Measurements from ENCODE around the gene RXRA.

RXRA gene

DNA sequence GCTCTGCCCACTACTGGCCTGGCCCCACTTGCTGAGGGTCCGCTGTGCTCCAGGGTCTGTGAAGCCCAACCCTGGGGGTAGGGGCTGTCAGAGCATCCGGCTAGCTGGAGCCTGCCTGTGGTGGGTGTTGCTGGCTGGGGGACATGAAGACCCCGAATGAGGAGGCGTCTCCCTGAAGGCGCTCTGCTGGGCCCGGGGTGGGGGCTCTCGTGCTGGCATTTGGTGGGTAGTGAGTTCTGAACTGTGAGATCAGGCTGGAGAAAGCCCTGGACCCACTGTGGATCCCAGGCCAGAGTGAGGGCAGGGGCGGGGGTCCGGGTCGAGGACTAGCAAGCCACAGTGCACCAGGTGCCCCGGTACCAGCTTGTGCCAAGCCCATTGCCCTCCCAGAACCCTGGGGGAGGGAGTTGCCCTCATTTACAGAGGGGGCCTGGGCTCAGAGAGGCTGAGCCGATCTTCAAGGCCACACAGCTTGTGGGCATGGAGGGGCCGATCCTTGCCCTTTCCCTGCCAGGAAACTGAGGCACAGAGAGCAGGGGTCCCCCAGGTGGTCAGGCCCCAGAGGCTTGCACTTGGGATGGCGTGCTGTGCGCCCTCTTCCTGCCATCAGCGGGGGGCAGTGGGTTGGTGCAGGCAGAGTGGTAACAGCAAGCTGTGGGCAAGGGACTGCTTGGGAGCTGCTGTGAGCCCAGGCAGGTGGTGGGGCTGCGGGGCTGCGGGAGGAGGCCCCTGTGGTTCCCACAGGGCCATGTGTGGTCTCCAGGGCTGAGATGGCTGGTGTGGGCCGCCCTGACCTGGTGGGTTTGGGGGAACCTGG, 15.9 kb downstream of the RXRA start:
- no peak overlapping the region for H3K27ac ChIP-seq (ENCODE audit: low read length)
- H3K36me3 ChIP-seq (ENCODE audit: control insufficient read depth in 2 of 2, insufficient read depth in 2 of 2, low read length in 2 of 2): no peaks in the 10 kb centered on the region
- peaks cover 99% of the 10 kb centered on the region for H3K4me1 ChIP-seq (ENCODE audit: control insufficient read depth, insufficient read depth, low read length)
- no peaks in the 10 kb centered on the region for H3K9me3 ChIP-seq (ENCODE audit: control insufficient read depth in 2 of 2, low read length in 2 of 2)
- H3K27me3 ChIP-seq (ENCODE audit: control insufficient read depth in 1 of 2, insufficient read depth in 2 of 2, low read length in 2 of 2): no peaks in the 10 kb centered on the region
- no peak overlapping the region for H3K9ac ChIP-seq (ENCODE audit: low read length in 2 of 2)
- peak overlapping the region in 1 of 2 donors; percentile 15 for H3K4me3 ChIP-seq (ENCODE audit: low read length in 2 of 2)

DNA sequence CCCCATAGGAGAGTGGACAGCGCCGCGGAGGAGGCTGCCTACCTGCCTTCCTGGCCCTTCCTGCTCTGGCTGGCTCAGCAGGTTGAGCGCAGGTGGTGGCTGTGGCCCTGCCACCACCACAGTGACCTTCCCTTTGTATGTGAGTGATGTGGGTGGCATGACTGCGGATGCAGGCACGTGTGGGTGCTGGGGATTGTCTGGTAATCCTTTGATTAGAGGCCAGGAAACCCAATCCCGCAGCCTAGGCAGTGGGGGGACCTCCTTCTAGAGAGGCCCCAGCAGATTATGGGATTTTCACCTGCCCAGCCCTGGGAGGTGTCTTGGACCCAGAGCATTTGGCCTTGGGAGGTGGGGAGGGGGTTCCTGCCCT, 16.5 kb downstream of the RXRA start:
- Histone ChIP-seq H3K4me3 (ENCODE audit: low read length in 2 of 2) (no peak overlapping the region), H3K27ac (ENCODE audit: low read length) (no peak overlapping the region), H3K4me1 (ENCODE audit: control insufficient read depth, insufficient read depth, low read length) (peaks cover 99% of the 10 kb centered on the region), H3K36me3 (ENCODE audit: control insufficient read depth in 2 of 2, insufficient read depth in 2 of 2, low read length in 2 of 2) (no peaks in the 10 kb centered on the region), H3K27me3 (ENCODE audit: control insufficient read depth in 1 of 2, insufficient read depth in 2 of 2, low read length in 2 of 2) (no peaks in the 10 kb centered on the region), H3K9ac (ENCODE audit: low read length in 2 of 2) (no peak overlapping the region), H3K9me3 (ENCODE audit: control insufficient read depth in 2 of 2, low read length in 2 of 2) (no peaks in the 10 kb centered on the region)

DNA sequence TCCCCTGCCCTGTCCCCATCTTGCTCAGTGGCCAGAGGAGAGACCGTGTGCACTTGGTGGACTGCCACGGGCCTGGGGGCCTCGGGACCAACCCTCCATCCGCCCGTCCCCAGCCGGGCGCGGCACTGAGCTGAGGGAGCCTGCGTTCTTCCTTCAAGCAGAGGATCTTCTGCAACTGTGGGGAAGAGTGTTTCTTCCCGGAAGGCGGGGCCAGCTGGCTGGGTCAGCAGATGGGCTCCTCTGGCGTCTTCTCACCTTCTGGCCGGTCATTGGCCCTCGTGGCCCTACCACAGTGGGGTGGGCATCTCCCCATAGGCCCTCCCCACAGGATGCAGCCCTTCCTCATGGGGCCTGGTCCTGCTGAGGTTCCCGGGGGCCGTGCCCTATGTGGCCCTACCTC, 17.4 kb downstream of the RXRA start:
- peaks cover 99% of the 10 kb centered on the region for H3K4me1 ChIP-seq (ENCODE audit: control insufficient read depth, insufficient read depth, low read length)
- no peak overlapping the region for H3K9ac ChIP-seq (ENCODE audit: low read length in 2 of 2)
- H3K4me3 ChIP-seq (ENCODE audit: low read length in 2 of 2): no peak overlapping the region
- H3K27ac ChIP-seq (ENCODE audit: low read length): no peak overlapping the region
- no peaks in the 10 kb centered on the region for H3K36me3 ChIP-seq (ENCODE audit: control insufficient read depth in 2 of 2, insufficient read depth in 2 of 2, low read length in 2 of 2)
- no peaks in the 10 kb centered on the region for H3K9me3 ChIP-seq (ENCODE audit: control insufficient read depth in 2 of 2, low read length in 2 of 2)
- H3K27me3 ChIP-seq (ENCODE audit: control insufficient read depth in 1 of 2, insufficient read depth in 2 of 2, low read length in 2 of 2): no peaks in the 10 kb centered on the region

DNA sequence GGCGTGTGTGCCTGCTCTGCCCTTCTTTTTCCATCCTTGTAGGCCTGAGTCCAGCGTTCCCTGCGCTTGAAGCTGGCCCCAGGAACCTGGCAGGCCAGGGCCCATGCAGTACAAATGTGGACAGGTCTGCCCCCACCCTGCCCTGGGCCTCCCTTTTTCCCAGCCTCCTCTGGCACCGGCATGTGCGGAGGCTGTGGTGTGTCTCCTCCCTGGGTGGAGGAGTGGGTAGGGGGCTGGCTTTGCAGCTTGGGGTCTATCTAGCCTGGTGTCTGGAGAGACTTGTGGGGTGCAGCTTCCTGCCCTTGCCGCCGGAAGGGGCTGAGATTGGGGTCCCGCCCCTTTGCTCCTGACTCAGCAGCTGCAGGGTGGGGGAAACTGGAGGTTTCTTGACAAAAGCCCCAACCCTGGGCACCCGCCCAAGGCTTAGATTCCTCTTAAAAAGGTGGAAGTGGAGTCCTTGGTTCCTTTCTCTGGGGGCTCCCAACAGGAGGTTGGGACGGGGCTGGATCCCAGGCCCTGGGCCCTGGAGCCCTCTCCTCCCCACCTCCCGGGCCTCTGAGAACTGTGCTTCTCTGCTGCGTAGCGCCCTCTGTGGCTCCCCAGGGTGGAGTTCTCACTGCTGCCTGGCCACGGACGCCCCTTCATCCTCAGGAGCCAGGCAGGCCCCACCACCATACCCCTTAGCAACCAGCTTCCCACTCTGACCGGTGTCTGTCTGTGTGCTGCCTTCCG, 18.0 kb downstream of the RXRA start:
- Histone ChIP-seq H3K9ac (ENCODE audit: low read length in 2 of 2) (peak overlapping the region in 1 of 2 donors; percentile 22), H3K4me1 (ENCODE audit: control insufficient read depth, insufficient read depth, low read length) (peaks cover 99% of the 10 kb centered on the region), H3K4me3 (ENCODE audit: low read length in 2 of 2) (peak overlapping the region in 1 of 2 donors; percentile 29), H3K9me3 (ENCODE audit: control insufficient read depth in 2 of 2, low read length in 2 of 2) (no peaks in the 10 kb centered on the region), H3K27me3 (ENCODE audit: control insufficient read depth in 1 of 2, insufficient read depth in 2 of 2, low read length in 2 of 2) (no peaks in the 10 kb centered on the region), H3K36me3 (ENCODE audit: control insufficient read depth in 2 of 2, insufficient read depth in 2 of 2, low read length in 2 of 2) (no peaks in the 10 kb centered on the region), H3K27ac (ENCODE audit: low read length) (no peak overlapping the region)

DNA sequence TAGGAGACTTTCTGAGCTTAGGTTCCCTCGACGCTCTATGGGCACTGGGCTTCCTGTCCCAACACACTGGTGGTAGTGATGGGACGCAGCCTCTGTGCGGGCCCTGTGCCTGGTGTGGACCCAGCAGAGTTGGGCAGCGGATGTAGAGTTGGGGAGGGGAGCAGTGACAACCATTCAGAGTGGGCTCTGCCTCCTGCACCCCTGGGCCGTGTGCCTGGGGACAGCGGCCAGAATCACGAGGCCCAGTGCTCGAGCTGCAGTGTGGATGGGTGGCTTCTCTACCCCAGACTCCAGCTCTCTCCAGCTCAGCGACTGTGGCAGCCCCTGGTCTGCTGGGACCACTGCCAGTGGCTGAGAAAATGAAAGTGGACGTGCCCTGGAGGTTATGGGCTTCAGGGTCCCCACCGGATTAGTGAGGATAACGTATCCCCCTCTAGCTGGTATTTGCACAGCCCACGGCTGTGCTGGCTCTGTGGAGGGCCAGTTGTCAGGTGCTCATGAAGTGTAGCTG, 18.6 kb downstream of the RXRA start:
- Histone ChIP-seq H3K36me3 (ENCODE audit: control insufficient read depth in 2 of 2, insufficient read depth in 2 of 2, low read length in 2 of 2) (no peaks in the 10 kb centered on the region), H3K9ac (ENCODE audit: low read length in 2 of 2) (no peak overlapping the region), H3K27me3 (ENCODE audit: control insufficient read depth in 1 of 2, insufficient read depth in 2 of 2, low read length in 2 of 2) (no peaks in the 10 kb centered on the region), H3K9me3 (ENCODE audit: control insufficient read depth in 2 of 2, low read length in 2 of 2) (no peaks in the 10 kb centered on the region), H3K4me3 (ENCODE audit: low read length in 2 of 2) (peak overlapping the region in 1 of 2 donors; percentile 29), H3K4me1 (ENCODE audit: control insufficient read depth, insufficient read depth, low read length) (peaks cover 99% of the 10 kb centered on the region), H3K27ac (ENCODE audit: low read length) (no peak overlapping the region)

DNA sequence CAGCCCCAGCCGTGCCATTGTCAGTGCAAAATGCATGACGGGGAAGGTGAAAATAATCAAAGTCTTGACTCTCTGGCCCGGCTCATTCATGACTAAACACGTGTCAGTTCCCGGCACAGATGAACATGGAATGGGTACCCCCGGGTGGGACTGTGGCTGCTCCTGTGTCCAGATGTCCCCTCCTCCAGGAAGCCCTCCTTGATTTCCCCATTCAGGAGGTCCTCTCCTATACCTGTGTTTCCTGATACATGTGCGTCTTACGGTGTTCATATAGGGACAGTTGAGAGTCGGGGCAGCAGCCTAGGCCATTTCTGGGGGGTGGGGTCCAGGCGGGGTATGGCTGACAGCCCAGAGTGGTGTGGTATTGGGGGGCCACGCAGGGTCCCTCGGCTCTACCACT, 19.5 kb downstream of the RXRA start:
- Histone ChIP-seq H3K4me1 (ENCODE audit: control insufficient read depth, insufficient read depth, low read length) (peaks cover 99% of the 10 kb centered on the region), H3K4me3 (ENCODE audit: low read length in 2 of 2) (no peak overlapping the region), H3K9me3 (ENCODE audit: control insufficient read depth in 2 of 2, low read length in 2 of 2) (no peaks in the 10 kb centered on the region), H3K36me3 (ENCODE audit: control insufficient read depth in 2 of 2, insufficient read depth in 2 of 2, low read length in 2 of 2) (no peaks in the 10 kb centered on the region), H3K27me3 (ENCODE audit: control insufficient read depth in 1 of 2, insufficient read depth in 2 of 2, low read length in 2 of 2) (no peaks in the 10 kb centered on the region), H3K27ac (ENCODE audit: low read length) (no peak overlapping the region), H3K9ac (ENCODE audit: low read length in 2 of 2) (no peak overlapping the region)

DNA sequence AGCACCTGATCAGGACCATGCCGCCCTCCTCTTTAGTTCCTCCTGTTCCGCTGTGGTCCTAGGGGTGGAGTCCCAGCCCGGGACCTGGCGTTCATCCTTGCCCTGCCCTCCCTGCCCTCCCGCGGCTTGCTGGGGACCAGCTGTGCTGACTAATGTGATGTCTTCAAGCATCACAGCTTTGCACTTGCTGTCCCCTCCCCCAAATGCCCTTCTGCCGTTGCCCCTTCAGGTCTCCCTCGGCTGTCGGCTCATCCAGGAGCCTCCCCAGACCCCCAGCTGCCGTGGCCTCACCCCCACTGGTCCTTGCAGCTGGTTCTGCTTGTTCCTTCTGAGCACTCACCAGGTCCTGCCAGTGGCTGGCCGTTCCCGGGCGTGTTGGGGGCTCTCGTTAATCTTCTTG, 19.9 kb downstream of the RXRA start:
- no peaks in the 10 kb centered on the region for H3K9me3 ChIP-seq (ENCODE audit: control insufficient read depth in 2 of 2, low read length in 2 of 2)
- H3K9ac ChIP-seq (ENCODE audit: low read length in 2 of 2): no peak overlapping the region
- no peaks in the 10 kb centered on the region for H3K36me3 ChIP-seq (ENCODE audit: control insufficient read depth in 2 of 2, insufficient read depth in 2 of 2, low read length in 2 of 2)
- H3K27me3 ChIP-seq (ENCODE audit: control insufficient read depth in 1 of 2, insufficient read depth in 2 of 2, low read length in 2 of 2): no peaks in the 10 kb centered on the region
- no peak overlapping the region for H3K27ac ChIP-seq (ENCODE audit: low read length)
- H3K4me3 ChIP-seq (ENCODE audit: low read length in 2 of 2): no peak overlapping the region
- H3K4me1 ChIP-seq (ENCODE audit: control insufficient read depth, insufficient read depth, low read length): peaks cover 99% of the 10 kb centered on the region

DNA sequence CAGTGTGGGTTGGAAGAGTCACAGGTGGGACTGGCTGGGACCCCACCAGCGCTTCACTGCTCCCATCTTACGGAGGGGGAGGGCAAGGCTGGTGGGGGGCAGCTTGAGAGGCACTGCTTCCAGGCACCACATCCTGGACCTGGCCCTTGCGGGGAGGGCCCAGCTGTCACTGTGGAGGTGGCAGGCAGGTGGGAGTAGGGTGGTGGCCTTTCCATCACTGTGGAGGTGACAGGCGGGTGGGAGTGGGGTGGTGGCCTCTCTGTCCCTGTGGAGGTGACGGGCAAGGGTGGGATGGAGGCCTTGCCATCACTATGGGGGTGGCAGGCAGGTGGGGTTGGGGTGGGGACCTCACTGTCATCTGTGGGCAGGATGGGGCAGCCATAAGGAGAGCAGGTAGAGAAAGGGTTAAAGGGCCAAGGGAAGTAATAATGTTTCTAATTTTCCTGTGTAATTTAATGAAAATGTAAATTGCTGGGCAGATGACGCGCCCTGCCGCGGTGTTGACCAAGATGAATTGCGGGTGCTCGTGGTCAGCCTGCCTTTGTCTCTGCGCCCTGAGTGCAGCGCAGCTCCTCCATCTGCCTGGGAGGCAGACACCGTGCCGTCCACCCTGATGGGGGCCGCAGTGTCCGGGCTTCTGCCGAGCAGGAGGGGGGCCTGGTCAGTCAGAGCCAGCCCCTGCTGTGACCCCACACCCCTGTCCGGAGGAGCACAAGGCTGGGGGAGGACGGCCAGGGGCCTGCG, 20.8 kb downstream of the RXRA start:
- H3K27ac ChIP-seq (ENCODE audit: low read length): no peak overlapping the region
- peaks cover 99% of the 10 kb centered on the region for H3K4me1 ChIP-seq (ENCODE audit: control insufficient read depth, insufficient read depth, low read length)
- H3K36me3 ChIP-seq (ENCODE audit: control insufficient read depth in 2 of 2, insufficient read depth in 2 of 2, low read length in 2 of 2): no peaks in the 10 kb centered on the region
- no peak overlapping the region for H3K4me3 ChIP-seq (ENCODE audit: low read length in 2 of 2)
- H3K9ac ChIP-seq (ENCODE audit: low read length in 2 of 2): no peak overlapping the region
- no peaks in the 10 kb centered on the region for H3K9me3 ChIP-seq (ENCODE audit: control insufficient read depth in 2 of 2, low read length in 2 of 2)
- H3K27me3 ChIP-seq (ENCODE audit: control insufficient read depth in 1 of 2, insufficient read depth in 2 of 2, low read length in 2 of 2): no peaks in the 10 kb centered on the region

DNA sequence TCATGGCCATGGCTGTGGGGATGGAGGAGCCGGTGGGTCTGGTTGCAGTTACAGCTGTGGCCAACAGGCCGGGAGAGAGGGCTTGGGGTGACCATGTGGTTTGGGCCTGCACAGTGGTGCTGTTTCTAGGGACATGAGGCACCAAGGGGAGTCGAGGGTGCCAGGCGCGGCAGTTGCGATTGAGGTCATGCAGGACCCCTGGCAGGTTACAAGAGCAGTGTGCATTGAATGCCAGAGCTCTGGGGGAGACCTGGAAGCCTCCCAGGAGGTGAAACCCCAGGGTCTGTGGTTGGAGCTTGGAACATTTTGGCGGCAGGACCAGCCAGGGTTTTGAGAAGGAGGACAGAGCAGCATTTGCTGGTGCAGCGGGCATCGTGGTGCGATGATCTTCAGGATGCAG, 21.7 kb downstream of the RXRA start:
- H3K27me3 ChIP-seq (ENCODE audit: control insufficient read depth in 1 of 2, insufficient read depth in 2 of 2, low read length in 2 of 2): no peaks in the 10 kb centered on the region
- no peaks in the 10 kb centered on the region for H3K9me3 ChIP-seq (ENCODE audit: control insufficient read depth in 2 of 2, low read length in 2 of 2)
- H3K4me1 ChIP-seq (ENCODE audit: control insufficient read depth, insufficient read depth, low read length): peaks cover 97% of the 10 kb centered on the region
- H3K4me3 ChIP-seq (ENCODE audit: low read length in 2 of 2): no peak overlapping the region
- no peaks in the 10 kb centered on the region for H3K36me3 ChIP-seq (ENCODE audit: control insufficient read depth in 2 of 2, insufficient read depth in 2 of 2, low read length in 2 of 2)
- no peak overlapping the region for H3K9ac ChIP-seq (ENCODE audit: low read length in 2 of 2)
- H3K27ac ChIP-seq (ENCODE audit: low read length): no peak overlapping the region

DNA sequence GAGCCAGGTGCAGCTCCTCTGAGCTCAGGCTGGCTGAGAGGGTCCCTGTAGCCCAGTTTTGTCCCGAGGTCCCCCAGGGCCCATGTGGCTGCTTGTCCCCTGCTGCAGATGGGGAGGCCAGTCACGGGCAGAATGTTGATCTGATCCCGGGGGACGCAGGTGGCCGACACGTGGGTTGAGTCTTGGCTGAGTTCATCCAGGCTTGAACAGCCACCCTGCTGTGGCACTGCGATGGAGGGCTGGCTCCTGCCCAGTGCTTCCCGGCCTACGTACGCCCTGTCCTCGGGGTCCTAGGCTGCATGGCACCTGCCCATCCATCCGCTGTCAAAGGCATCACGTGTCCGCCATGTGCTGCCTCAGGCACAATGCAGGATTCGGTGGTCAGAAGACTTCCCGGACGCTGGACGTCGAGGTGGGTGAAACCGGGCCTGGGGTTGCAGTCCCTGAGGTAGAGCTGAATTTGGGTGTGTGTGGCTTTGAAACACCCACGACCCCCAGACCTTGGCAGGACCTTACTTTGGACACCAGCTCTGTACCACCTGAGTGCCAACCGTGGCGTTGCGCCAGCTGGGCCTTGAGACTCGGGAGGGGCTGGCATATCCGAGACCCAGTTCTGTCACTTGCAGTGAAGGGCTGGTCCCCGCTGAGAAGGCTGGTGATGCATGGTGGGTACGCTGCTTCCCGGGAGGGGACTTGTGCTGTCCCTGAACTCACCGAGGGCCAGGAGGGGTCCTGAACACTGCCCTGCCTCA, 22.3 kb downstream of the RXRA start:
- Histone ChIP-seq H3K9me3 (ENCODE audit: control insufficient read depth in 2 of 2, low read length in 2 of 2) (no peaks in the 10 kb centered on the region), H3K27ac (ENCODE audit: low read length) (no peak overlapping the region), H3K27me3 (ENCODE audit: control insufficient read depth in 1 of 2, insufficient read depth in 2 of 2, low read length in 2 of 2) (no peaks in the 10 kb centered on the region), H3K4me1 (ENCODE audit: control insufficient read depth, insufficient read depth, low read length) (peaks cover 97% of the 10 kb centered on the region), H3K4me3 (ENCODE audit: low read length in 2 of 2) (no peak overlapping the region), H3K36me3 (ENCODE audit: control insufficient read depth in 2 of 2, insufficient read depth in 2 of 2, low read length in 2 of 2) (no peaks in the 10 kb centered on the region), H3K9ac (ENCODE audit: low read length in 2 of 2) (no peak overlapping the region)
